Measurements from ENCODE around the gene HERPUD1. TPM values are rescaled to one million over a fixed set of nuclear protein-coding genes. Genes with fewer than 3 reads are reported as not detected.
"Not testable (repeated sequence)": the region's sequence is repeated elsewhere in the genome, so short reads cannot be mapped to it uniquely, and the experiment has no call there.

The HERPUD1 gene
- total RNA-seq, 1 donor from 2014 or later = 171 TPM

DNA sequence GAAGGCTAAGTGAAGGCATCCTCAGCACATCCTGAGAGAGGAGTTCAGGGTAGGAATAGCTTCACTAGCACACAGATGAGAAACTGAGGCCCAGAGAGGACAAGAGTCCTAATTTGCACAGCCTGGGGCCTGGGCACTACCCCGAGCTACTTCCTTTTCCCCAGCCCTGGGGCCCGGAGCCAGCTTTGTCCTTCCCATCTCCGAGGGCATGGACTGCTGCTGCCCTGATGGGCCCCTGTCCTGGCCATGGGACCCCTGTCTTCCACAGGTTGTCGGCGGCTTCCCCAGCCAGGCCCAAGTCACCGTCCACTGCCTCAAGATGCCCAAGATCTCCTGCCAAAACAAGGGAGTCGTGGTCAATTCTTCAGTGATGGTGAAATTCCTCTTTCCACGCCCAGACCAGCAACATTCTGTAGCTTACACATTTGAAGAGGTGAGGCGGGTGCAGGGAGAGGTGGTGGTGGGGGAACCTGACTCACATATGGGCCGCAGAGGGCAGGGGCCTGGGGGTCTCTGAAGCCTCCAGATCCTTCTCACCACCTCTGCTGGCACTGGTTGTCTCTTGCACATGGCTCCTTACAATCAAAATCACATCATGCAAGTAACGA is 46.0 kb downstream of the HERPUD1 start:
- DNase-seq (ENCODE audit: low spot score) = no peak

DNA sequence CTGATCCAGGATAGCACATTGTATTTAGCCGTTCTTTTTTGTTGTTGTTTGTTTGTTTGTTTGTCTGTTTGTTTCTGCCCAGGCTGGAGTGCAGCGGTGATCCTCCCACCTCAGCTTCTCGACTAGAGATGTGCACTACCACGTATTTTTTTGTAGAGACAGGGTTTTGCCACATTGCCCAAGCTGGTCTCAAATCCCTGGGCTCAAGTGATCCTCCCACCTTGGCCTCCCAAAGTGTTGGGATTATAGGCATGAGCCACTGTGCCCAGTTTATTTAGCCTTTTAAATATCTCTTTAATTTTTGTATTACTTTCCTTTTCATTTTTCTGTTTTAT is 48.2 kb downstream of the HERPUD1 start:
- DNase-seq (ENCODE audit: low spot score) = no peak

DNA sequence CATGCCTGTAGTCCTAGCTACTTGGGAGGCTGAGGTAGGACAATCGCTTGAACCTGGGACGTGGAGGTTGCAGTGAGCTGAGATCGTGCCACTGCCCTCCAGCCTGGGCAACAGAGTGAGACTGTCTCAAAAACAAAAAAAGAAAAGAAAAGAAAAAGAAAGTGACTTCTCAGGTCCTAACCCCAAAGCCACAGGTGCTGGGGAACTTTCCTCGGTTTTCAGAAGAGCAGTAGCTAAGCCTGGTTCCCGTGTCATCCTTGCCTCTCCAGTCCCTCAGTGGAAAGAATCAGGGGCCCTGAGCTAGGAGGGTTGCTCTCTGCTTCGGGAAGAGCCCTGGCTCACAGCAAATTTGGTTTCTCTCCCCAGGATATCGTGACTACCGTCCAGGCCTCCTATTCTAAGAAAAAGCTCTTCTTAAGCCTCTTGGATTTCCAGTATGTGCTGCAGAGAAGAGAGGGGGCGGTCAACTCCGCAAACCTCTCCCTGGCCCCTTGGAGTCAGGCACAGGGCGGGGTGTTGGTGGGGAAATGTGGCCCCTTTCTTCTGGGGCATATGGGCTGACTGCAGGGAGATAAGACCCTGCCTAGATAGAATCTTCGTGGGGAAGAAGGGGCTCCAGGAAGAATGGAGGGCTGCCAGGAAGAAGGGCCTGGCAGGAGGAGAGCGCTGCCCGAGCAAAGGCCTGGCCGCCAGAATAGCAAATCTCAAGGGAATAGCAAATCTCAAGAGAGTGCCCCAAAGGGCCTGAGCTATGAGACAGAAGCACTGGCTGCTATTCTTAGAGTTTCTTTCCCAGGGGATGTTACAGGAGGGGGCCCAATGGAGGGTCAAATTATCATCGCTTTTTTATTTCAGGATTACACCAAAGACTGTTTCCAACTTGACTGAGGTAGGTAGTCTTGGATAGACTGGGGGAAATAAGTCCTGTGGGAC is 49.1 kb downstream of the HERPUD1 start:
- no peak for DNase-seq (ENCODE audit: low spot score)

DNA sequence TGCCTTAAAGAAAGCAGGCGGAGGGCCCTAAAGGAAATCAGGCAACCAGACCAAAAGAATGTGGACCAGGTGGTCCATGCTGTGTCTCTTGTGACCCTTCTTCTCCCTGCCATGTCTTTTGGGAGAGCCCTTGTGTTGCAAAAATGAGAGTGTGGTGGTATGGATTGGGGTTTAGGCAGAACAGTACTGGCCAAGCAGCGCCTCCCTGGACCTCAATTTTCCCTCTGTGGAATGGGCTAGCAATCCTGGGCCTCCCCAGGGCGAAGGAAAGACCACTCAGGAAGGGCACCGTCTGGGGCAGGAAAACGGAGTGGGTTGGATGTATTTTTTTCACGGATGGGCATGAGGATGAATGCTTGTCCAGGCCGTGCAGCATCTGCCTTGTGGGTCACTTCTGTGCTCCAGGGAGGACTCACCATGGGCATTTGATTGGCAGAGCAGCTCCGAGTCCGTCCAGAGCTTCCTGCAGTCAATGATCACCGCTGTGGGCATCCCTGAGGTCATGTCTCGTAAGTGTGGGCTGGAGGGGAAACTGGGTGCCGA is 49.9 kb downstream of the HERPUD1 start:
- no peak for DNase-seq (ENCODE audit: low spot score)

DNA sequence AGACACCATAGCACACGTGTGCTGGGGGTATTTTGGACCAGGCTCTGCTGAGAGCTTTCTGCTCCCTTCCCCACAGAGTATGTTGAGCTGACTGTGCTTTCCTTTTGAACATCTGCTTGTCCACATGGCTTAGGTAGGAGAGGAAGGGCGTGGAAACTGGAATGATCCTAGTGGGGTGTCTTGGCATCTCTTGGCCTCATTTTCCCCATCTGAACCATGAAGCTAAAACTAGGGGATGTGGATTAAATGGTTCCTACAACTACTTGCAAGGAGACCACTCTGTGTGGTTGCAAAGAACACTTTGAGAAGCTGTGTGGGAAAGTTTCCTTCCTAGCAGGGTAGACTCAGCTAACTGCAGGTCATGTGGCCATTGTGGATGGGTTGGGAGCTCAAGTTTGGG is 50.8 kb downstream of the HERPUD1 start:
- no peak for DNase-seq (ENCODE audit: low spot score)

DNA sequence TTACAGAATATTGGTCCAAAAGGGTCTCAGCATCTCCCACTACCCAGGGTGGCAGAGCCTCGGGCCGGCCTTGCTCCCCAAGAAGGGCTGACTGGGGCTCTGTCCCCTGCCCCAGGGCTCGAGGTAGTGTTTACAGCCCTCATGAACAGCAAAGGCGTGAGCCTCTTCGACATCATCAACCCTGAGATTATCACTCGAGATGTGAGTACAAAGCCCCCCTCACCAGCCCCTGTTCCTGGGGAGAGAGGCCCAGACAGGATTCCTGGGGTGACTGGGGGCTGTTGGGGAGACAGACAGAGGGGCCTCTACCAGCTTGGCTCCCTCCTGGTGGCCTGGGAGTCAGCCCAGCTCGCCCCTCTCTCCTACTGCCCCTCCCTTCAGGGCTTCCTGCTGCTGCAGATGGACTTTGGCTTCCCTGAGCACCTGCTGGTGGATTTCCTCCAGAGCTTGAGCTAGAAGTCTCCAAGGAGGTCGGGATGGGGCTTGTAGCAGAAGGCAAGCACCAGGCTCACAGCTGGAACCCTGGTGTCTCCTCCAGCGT is 51.3 kb downstream of the HERPUD1 start:
- DNase-seq (ENCODE audit: low spot score) = no peak

DNA sequence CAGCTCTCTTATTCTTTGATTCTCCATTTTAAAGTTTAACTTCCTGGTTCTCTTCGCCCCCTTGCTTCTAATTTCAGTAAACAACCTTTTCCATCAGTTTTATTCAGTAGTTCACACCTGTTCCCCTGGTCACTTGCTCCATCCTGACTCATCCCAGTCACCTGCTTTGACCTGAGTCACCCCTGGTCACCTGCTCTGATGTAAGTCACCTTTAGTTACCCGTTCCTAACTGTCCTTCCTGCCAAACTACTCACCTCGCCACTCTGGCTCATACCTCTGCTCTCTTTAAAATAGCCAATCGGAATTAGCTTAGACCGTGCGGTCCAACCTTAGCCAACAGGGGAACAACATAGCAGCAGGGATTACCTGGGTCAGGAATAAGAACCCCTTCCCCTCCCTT is 52.7 kb downstream of the HERPUD1 start:
- DNase-seq (ENCODE audit: low spot score) = no peak

DNA sequence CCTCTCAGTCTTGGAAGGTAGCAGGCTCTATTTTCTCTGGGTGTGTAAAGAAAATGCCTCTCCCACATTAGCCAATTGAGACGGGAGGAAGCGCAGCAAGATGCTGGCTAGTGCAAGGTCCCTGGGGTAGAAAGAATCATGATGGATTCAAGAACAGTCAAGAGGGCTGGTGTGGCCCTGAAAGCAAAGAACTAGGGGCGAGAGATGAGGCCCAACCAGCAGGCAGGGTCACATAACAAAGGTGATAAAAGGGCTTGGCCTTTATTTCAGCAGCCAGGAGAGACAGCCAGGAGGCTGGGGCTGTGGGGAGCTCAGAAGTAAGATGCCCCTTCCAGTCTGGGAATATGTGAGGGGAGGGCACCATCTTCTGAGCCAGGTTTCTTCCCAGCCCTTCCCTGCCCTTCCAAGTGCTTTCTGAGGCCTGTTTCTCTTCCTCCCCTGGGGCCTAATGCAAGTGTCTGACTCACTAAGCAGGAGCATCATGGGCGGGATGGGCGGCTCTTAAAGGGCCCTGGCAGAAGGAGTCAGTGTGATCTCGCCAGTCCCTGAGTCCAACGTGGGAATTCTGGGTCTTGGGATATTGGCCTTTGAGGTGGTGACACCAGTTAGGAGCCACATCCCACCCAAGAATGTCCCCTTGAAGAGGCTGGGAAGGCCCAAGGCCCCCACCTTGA is 53.5 kb downstream of the HERPUD1 start:
- DNase-seq (ENCODE audit: low spot score) = peak; percentile 65

DNA sequence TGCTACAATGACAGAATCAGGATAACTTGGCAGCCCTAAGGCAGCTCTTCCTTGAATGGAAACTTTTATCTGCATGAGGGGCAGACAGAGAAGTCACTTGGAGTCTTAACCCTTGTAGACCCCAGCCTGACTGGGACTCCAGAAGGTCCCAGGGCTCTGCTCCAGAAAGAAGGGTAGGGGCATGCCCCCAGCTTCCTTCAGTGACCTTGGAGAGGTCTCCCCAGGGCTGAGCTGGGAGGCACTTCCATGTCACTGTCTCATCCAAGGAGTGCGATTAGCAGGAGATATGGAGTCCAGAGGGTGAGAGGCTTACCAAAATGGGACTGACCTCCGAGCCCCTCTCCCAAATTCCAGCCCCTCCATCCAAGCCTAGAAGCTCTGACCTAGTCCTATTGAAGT is 54.0 kb downstream of the HERPUD1 start:
- no peak for DNase-seq (ENCODE audit: low spot score)

DNA sequence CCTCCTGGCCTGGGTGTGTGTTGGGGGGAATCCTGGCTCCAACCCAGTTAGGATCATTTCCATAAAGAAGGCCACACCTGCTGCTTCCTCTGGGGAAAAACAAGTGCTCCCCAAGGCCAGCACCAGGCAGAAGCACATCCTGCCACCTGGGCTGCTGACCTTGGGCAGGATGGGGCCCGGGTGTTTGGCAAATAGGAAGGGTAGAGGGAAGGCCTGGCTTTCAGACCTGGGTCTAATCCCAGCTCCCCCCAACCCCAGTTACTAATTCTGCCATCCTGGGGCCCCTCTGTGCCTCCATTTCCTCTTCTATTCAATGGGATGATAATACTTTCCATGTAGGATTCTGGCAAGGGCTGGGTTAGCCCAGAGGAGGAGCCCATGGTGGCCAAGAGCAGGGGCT is 54.4 kb downstream of the HERPUD1 start:
- DNase-seq (ENCODE audit: low spot score) = no peak

DNA sequence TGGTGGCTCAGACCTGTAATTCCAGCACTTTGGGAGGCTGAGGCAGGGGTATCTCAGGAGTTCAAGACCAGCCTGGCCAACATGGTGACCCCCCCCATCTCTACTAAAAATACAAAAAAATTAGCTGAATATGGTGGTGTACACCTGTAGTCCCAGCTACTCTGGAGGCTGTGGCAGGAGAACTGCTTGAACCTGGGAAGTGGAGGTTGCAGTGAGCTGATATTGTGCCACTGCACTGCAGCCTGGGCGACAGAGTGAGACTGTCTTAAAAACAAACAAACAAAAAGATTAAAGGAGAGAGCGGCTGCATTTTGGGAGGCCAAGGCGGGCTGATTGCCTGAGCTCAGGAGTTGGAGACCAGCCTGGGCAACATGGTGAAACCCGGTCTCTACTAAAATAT is 55.0 kb downstream of the HERPUD1 start:
- not testable (repeated sequence) for DNase-seq (ENCODE audit: low spot score)

DNA sequence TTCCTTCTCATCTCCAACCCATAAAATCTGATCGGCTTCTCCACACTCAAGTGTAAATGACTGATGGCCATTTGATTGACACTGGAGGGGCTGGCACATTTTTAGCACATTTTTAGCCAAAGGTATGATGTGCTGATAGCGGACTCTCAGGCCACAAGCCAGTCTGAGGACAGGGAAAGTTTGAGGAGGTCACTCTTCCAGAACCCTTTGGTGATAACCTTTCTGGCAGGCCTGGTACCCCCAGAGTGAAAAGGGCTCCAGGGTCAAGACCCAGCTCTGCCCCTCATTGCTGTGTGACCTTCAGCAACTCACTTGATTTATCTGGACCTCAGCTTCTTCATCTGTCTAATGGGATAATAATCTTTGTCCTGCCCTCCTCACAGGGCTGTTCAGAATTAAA is 55.8 kb downstream of the HERPUD1 start:
- no peak for DNase-seq (ENCODE audit: low spot score)

DNA sequence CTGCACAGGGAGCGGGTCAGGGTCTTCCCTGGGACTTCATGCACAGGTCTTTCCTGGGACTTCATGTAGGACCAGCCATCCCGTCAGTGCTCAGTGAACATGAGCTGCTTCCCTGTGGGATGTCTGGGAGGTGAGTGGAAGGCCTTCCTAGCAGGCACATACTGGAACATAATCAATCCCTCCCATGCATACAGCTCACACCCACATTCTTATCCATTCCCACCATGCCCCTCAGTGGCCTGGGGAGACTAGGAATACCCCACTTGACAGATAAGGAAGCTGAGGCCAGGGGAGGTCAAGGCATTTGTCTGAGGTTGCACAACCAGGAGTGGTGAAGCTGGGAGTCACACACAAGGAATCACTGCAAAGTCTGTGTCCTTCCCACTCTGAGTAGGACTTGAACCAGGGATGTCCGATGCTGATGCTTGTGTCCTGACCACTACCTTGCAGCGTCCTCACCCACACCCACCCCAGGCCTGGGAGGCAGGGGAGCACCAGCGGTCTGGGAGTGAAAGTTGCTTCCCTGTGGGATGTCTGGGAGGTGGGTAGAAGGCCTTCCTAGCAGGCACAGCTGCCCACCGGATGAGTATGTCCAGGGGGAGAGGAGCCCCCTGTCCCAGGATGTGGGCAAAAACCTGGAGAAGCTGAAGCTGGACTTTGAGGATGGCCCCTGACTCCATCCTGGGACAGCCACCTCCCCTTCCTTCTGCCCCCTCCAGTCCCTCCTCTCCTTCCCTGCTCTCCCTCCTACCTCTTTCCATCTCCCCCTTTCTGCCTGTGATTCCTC is 56.4 kb downstream of the HERPUD1 start:
- no peak for DNase-seq (ENCODE audit: low spot score)

DNA sequence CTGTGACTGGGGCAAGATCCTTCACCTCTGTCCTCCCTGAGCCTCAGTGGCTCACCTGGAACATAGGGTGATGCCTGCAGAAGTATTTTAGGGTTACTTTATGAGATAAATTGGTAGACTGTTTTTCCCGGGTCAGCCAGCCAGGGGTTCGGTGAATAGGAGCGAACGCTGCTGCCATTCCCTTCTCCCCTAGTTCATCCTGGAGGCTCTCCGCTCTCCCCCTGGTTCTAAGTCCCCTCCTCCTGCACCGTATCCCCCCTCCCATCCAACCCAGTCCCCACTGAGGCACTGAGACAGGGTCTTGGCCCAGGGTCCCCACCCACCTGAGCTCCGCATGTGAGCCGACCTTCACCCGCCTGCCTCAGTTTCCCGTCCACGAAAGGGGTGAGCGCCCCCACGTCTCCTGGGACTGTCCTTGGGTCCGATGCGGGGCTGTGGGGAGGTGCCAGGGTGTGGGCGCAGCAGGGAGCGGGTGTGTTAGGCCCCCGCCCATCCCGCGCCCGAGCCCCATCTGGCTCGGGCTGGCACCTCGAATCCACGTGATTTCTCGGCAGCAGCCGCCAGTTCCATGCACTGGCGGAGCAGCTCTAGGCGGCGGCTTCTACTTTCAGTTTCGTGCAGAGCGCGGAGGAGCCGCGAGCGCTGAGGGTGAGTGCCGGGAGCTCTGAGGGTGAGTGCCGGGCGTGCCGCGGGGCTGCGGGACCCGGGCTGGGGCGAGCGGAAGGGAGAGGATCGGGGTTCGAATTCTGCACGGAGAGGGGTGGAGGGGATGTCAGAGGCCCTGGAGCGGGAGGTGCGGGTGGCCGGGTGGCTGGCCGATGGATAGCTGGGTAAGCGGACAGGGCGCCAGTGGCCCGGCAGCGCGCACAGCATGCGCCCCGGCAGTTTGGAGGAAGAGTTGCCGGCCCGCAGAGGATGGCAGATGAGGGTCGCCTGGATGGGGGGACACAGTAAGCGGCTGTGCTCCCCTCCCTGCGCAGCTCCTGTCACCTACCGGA is 57.3 kb downstream of the HERPUD1 start, which contains the start of gene NLRC5:
TSS of gene NLRC5 (plus strand) at position 610 of the 998 bp plus-strand sequence. CDS start 31,156 bp downstream, outside the sequence.
- peak; percentile 88 for DNase-seq (ENCODE audit: low spot score)

DNA sequence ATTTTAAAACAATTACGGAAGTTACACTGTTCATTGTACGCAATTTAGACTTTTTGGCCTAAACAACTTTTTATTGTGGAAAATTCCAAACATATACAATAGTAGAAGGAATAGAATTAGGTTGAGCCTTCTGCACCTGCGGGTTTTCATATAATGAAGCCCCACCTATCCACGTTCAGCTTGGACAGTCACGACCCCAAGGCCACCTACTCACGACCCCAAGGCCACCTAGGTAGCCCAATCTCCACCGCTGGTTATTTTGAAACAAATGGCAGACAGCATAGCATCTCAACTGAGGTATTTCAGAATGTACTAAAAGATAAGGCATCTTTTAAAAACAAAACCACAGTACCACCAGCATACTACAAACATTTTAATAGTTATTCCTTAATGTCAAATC is 58.0 kb downstream of the HERPUD1 start:
- DNase-seq (ENCODE audit: low spot score) = no peak

DNA sequence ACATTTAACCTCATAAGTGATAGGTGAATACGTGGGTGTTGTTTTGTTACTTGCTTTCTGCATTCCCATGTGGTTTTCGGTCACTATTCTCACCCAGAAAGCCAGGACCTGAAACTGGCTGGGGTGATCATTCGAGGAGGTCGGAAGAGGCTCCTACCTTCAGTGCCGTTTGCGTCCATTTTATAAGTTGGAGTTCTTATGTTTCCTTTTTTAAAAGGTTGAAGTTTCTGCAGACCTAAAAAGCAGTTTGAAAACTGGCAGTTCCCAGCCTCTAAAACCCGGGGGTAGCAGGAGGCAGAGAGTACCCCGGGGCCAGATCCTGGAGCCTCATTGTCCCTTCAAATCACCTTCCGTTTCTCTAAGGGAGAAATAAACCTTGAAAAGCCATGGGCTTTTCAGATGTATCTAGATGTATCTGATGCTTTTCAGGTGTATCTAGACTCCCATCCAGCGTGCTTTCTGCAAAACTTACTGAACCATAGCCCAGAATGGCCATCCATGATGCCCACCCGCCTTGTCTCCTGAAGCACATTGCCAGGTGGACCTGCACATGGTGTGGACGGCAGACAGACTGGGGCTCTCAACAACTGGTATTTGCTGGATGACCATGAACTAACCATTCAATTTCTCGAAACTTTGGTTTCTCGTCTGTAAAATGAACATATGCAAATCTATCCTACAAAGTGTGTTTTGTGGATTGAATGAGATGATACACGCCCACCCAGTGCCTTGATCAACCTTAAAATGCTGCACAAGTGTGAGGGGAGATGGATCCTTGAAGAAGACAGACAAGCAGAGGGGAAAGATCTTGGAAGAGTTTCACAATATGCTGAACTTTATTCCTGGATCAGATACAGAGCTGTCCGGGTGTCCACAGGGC is 58.7 kb downstream of the HERPUD1 start:
- no peak for DNase-seq (ENCODE audit: low spot score)

DNA sequence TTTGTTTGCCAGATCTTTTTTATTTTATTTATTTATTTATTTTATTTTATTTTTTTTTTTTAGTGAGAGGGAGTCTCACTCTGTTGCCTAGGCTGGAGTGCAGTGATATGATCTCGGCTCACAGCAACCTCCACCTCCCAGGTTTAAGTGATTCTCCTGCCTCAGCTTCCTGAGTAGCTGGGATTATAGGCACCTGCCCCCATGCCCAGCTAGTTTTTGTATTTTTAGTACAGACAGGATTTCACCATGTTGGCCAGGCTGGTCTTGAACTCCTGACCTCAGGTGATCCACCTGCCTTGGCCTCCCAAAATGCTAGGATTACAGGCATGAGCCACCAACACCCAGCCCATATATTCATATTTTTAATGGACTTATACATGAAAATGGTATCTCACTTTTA is 60.5 kb downstream of the HERPUD1 start:
- DNase-seq (ENCODE audit: low spot score) = not testable (repeated sequence)

DNA sequence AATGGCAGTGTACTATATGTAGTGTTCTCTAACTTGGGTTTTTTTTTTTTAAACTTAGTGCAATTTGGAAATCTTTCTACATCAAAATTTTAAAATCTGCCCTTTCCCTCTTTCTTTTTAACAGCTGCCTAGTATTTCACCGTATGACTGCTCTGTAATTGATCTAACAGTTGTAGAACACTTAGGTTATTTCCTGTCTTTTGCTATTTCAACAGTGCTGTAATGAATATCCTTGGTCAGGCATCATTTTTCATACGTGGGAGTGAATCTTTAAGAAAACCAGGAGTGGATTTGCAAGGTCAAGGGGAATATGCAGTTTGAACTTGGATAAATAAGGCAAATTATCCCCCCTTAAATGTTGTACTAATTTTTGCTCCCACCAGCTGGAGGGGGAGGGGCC is 61.3 kb downstream of the HERPUD1 start:
- DNase-seq (ENCODE audit: low spot score) = no peak

DNA sequence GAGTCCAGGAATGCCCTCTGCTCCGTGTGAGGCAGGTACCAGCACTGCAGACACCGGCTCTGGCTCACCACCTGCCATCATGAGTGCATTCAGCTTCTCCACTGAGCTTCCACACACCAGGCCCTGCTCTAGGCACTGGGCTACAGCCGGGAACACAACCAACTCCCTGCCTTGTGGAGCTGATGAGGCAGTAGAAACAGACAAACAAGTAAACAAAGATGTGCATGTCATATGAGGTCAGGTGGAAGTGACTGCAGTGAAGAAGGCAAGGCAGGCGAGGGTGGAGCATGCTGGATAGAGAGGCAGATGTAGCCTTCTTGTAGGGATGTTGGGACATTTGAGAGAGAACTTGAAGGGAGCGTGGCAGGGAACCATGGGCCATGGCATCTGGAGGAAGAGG is 62.4 kb downstream of the HERPUD1 start:
- DNase-seq (ENCODE audit: low spot score) = no peak
